ENCODE results near the gene CCDC9.

DNA sequence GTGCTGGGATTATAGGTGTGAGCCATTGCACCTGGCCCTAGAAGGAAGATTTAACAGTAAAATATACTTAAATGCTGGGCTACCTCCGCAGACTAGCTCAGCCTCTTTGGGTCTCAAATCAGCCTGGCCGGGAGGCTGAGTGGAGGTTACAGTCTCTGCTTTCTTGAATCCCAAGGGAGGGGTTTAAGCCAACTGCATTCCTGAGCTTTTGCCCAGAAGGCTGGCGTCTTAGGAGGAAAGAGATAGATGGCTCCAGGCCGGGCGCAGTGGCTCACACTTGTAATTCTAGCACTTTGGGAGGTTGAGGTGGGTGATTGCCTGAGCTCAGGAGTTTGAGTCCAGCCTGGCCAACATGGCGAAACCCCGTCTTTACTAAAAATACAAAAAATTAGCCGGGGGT is 52.7 kb downstream of the CCDC9 start:
- TF ChIP-seq MYC (IDR thresholded peaks at IDR 0.05; ENCODE audit: low read depth, low read length) (no peak), POLR2A (IDR thresholded peaks at IDR 0.05; ENCODE audit: extremely low read depth, insufficient read length) (no peak)
- TF ChIP-seq, protein P1, sequence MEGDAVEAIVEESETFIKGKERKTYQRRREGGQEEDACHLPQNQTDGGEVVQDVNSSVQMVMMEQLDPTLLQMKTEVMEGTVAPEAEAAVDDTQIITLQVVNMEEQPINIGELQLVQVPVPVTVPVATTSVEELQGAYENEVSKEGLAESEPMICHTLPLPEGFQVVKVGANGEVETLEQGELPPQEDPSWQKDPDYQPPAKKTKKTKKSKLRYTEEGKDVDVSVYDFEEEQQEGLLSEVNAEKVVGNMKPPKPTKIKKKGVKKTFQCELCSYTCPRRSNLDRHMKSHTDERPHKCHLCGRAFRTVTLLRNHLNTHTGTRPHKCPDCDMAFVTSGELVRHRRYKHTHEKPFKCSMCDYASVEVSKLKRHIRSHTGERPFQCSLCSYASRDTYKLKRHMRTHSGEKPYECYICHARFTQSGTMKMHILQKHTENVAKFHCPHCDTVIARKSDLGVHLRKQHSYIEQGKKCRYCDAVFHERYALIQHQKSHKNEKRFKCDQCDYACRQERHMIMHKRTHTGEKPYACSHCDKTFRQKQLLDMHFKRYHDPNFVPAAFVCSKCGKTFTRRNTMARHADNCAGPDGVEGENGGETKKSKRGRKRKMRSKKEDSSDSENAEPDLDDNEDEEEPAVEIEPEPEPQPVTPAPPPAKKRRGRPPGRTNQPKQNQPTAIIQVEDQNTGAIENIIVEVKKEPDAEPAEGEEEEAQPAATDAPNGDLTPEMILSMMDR (IDR thresholded peaks at IDR 0.05; ENCODE audit: low read depth, low read length), result no peak
- TF ChIP-seq, protein P2, sequence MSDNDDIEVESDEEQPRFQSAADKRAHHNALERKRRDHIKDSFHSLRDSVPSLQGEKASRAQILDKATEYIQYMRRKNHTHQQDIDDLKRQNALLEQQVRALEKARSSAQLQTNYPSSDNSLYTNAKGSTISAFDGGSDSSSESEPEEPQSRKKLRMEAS (IDR thresholded peaks at IDR 0.05; ENCODE audit: low read depth, low read length), result no peak

Measured in NB4 (cell line).